Measurements from ENCODE around the gene XXYLT1. TPM values are rescaled to one million over a fixed set of nuclear protein-coding genes. Genes with fewer than 3 reads are reported as not detected.

Gene XXYLT1
- total RNA-seq, 1 experiment from 2014 or later, result 10.9 TPM

GRCh38 chr3:195224980-195225580 is 45.9 kb downstream of the XXYLT1 start:
- no TSS peak for BruUV-seq (replicated peaks)
- H3K27ac ChIP-seq (ENCODE audit: low read depth, low read length), result no peak overlapping the region

More at GRCh38 chr3:195224980-195225580, 45.9 kb downstream of the XXYLT1 start:
- Histone ChIP-seq H3K9me3 (ENCODE audit: control insufficient read depth in 1 of 2, insufficient read depth in 1 of 2, low read depth in 1 of 2, low read length in 2 of 2) (no peaks in the 10 kb centered on the region), H3K4me1 (ENCODE audit: control insufficient read depth in 1 of 2, insufficient read depth in 2 of 2, low read length in 2 of 2) (no peaks in the 10 kb centered on the region), H3K79me2 (ENCODE audit: insufficient read depth, low read length) (no peaks in the 10 kb centered on the region), H3K9ac (ENCODE audit: low read length) (no peak overlapping the region), H3K4me3 (replicated peaks in 1 of 2; ENCODE audit: low read depth in 1 of 2, low read length in 2 of 2) (no peak overlapping the region), H2AFZ (ENCODE audit: low read depth, low read length, poor library complexity, severe bottlenecking) (no peak overlapping the region), H3K27me3 (ENCODE audit: insufficient read depth, low read length) (no peaks in the 10 kb centered on the region), H4K20me1 (ENCODE audit: insufficient read depth) (no peaks in the 10 kb centered on the region), H3K36me3 (ENCODE audit: control insufficient read depth in 1 of 2, insufficient read depth in 2 of 2, low read length in 2 of 2) (no peaks in the 10 kb centered on the region), H3K4me2 (ENCODE audit: low read length) (no peak overlapping the region), H3K9me2 (ENCODE audit: insufficient read depth) (no peaks in the 10 kb centered on the region)
- DNase-seq (ENCODE audit: low read depth, low spot score) (no peak), ATAC-seq (no peak)
- ChIA-PET CTCF (no interaction called here), POLR2A (interaction anchor here (0.6 kb wide), 1 partner anchor 28 kb away, joined by 4 read pairs; no protein-coding TSS in a partner anchor), RAD21 (ENCODE audit: low non-redundant PET in 1 of 2, low total read pairs in 2 of 2, uncharacterized antibody in 2 of 2, unreplicated experiment in 2 of 2) (no interaction called here)
- intact Hi-C loops (cut with micrococcal nuclease), result no loop called here
- TF ChIP-seq EZH2 (IDR thresholded peaks at IDR 0.05) (no peak), RAD21 (IDR thresholded peaks at IDR 0.05; ENCODE audit: low read depth) (no peak), SIN3A (IDR thresholded peaks at IDR 0.05; ENCODE audit: low read depth) (no peak), TCF7L2 (IDR thresholded peaks at IDR 0.05; ENCODE audit: borderline replicate concordance, extremely low read depth, insufficient read depth, insufficient read length) (no peak), POLR2AphosphoS5 (IDR thresholded peaks at IDR 0.05; ENCODE audit: low read depth, low read length) (no peak), ZFX (IDR thresholded peaks at IDR 0.05) (no peak), ATF3 (IDR thresholded peaks at IDR 0.05) (no peak), SRF (IDR thresholded peaks at IDR 0.05; ENCODE audit: low read depth) (no peak), CTCF (IDR thresholded peaks at IDR 0.05 in 2 of 3, conservative IDR thresholded peaks at IDR 0.05 in 1 of 3; ENCODE audit: borderline replicate concordance in 1 of 3, insufficient read depth in 1 of 3, low read depth in 2 of 3, low read length in 2 of 3) (no peak), SP1 (IDR thresholded peaks at IDR 0.05; ENCODE audit: low read depth) (no peak), CEBPB (IDR thresholded peaks at IDR 0.05; ENCODE audit: low read depth) (no peak), ZNF274 (IDR thresholded peaks at IDR 0.05; ENCODE audit: low read depth, low read length) (no peak)

Measured in HCT116 (cell line).